ENCODE data around the gene PIK3CB. TPM values are rescaled to one million over a fixed set of nuclear protein-coding genes. Genes with fewer than 3 reads are reported as not detected.

PIK3CB gene
- total and polyA plus RNA-seq, 4 donors: 4.7 to 15.9 (median 11.1) TPM

DNA sequence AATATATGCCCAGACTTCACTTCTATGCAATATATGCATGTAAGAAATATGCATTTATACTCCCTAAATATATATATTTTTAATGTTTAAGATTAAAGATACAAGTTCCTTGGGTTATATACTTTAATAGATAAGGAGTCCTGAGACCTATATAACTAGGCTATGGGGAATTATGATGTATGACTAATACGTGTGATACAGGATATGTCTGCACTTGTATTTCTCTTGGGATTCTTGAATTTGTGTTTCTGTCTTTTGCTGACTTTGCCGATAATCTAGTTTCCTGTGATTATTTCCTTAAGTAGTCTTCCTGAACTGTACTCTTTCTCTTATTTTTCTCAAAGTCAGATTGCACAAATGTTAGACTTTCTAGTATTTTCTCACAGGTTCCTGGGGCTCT is 109.6 kb downstream of the PIK3CB start (continued):
- TF ChIP-seq, protein P1, sequence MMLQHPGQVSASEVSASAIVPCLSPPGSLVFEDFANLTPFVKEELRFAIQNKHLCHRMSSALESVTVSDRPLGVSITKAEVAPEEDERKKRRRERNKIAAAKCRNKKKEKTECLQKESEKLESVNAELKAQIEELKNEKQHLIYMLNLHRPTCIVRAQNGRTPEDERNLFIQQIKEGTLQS (IDR thresholded peaks at IDR 0.05): no peak
- TF ChIP-seq EGR1 (IDR thresholded peaks at IDR 0.05; ENCODE audit: low read depth in 2 of 2) (no peak), NR2F2 (IDR thresholded peaks at IDR 0.05) (no peak), FOXA2 (IDR thresholded peaks at IDR 0.05) (no peak)
- TF ChIP-seq, protein P2, sequence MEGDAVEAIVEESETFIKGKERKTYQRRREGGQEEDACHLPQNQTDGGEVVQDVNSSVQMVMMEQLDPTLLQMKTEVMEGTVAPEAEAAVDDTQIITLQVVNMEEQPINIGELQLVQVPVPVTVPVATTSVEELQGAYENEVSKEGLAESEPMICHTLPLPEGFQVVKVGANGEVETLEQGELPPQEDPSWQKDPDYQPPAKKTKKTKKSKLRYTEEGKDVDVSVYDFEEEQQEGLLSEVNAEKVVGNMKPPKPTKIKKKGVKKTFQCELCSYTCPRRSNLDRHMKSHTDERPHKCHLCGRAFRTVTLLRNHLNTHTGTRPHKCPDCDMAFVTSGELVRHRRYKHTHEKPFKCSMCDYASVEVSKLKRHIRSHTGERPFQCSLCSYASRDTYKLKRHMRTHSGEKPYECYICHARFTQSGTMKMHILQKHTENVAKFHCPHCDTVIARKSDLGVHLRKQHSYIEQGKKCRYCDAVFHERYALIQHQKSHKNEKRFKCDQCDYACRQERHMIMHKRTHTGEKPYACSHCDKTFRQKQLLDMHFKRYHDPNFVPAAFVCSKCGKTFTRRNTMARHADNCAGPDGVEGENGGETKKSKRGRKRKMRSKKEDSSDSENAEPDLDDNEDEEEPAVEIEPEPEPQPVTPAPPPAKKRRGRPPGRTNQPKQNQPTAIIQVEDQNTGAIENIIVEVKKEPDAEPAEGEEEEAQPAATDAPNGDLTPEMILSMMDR (IDR thresholded peaks at IDR 0.05; ENCODE audit: low read depth, low read length, missing input control): no peak

- WGBS: 92% methylated on average over 6 of the region's 6 CpGs
- H3K4me1 ChIP-seq (ENCODE audit: control insufficient read depth in 4 of 4, insufficient read depth in 4 of 4, low read length in 3 of 4): no peaks in the 10 kb centered on the region
- H3K27me3 ChIP-seq (ENCODE audit: control insufficient read depth in 4 of 4, insufficient read depth in 4 of 4, low read length in 3 of 4): no peaks in the 10 kb centered on the region
- no peak overlapping the region for H3K27ac ChIP-seq (ENCODE audit: low read depth in 1 of 2, low read length in 2 of 2)
- H3K9me3 ChIP-seq (ENCODE audit: control insufficient read depth in 4 of 4, low read length in 3 of 4): no peaks in the 10 kb centered on the region
- TF ChIP-seq TAF1 (conservative IDR thresholded peaks at IDR 0.05) (no peak), FOXA2 (IDR thresholded peaks at IDR 0.05) (no peak), HNF4A (conservative IDR thresholded peaks at IDR 0.05) (no peak)
- TF ChIP-seq, protein P2 (IDR thresholded peaks at IDR 0.05; ENCODE audit: low read depth, low read length, missing input control): no peak
- no peak overlapping the region for H3K9ac ChIP-seq (ENCODE audit: low read depth in 1 of 2, low read length in 2 of 2)
- no peak overlapping the region for H3K4me3 ChIP-seq (ENCODE audit: low read depth in 1 of 3, low read length in 3 of 3)
- no peak for DNase-seq (ENCODE audit: low spot score)
- H3K36me3 ChIP-seq (ENCODE audit: control insufficient read depth in 4 of 4, insufficient read depth in 3 of 4, low read depth in 1 of 4, low read length in 3 of 4): peaks cover 0 to 1% (median 0%) of the 10 kb centered on the region in 4 donors
These were observed 110.3 kb downstream of the PIK3CB start for GRCh38 chr3:138724443-138724842.

DNA sequence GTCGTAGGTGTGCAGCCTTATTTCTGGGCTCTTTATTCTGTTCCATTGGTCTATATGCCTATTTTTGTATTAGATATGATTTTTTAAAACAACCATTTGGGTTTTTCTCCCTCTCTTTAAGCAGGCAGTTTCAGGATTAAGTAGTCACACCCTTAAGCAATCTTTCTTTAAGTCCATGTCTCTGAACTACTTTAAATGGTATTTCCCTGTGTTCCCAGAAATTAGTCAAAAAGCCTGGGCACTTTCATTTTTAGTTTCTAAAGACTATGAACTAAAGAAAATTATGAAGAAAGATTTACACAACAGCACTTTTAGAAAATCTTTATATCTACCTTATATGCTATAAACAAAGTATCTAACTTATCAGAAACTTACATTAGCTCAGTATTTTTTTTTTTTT is 115.9 kb downstream of the PIK3CB start:
- Histone ChIP-seq H3K36me3 (ENCODE audit: control insufficient read depth in 4 of 4, insufficient read depth in 3 of 4, low read depth in 1 of 4, low read length in 3 of 4) (no peaks in the 10 kb centered on the region), H3K9me3 (ENCODE audit: control insufficient read depth in 4 of 4, low read length in 3 of 4) (no peaks in the 10 kb centered on the region), H3K27me3 (ENCODE audit: control insufficient read depth in 4 of 4, insufficient read depth in 4 of 4, low read length in 3 of 4) (no peaks in the 10 kb centered on the region), H3K4me3 (ENCODE audit: low read depth in 1 of 3, low read length in 3 of 3) (no peak overlapping the region), H3K9ac (ENCODE audit: low read depth in 1 of 2, low read length in 2 of 2) (no peak overlapping the region), H3K4me1 (ENCODE audit: control insufficient read depth in 4 of 4, insufficient read depth in 4 of 4, low read length in 3 of 4) (peaks cover 0 to 1% (median 0%) of the 10 kb centered on the region in 4 donors), H3K27ac (ENCODE audit: low read depth in 1 of 2, low read length in 2 of 2) (no peak overlapping the region)
- no peak for DNase-seq (ENCODE audit: low spot score)
- 97% methylated on average over 1 of the region's 1 CpG for WGBS
- no peak for TF ChIP-seq JUND (IDR thresholded peaks at IDR 0.05)
- no peak for TF ChIP-seq SP1 (IDR thresholded peaks at IDR 0.05)

DNA sequence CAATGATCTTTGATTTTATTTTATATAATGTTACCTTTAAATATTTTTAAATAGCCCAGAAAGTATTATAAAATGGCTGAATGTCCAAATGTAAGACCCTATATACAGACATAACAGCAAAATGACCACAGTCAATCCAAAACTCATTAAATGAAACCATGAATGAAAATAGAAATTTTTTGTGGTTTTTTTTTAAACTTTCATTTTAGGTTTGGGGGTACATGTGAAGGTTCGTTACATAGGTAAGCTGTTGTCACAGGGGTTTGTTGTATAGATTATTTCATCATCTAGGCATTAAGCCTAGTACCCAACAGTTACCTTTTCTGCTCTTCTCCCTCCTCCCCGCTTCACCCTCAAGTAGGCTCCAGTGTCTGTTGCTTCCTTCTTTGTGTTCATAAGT is 117.4 kb downstream of the PIK3CB start:
- Histone ChIP-seq H3K9me3 (ENCODE audit: control insufficient read depth in 4 of 4, low read length in 3 of 4) (no peaks in the 10 kb centered on the region), H3K4me3 (ENCODE audit: low read depth in 1 of 3, low read length in 3 of 3) (no peak overlapping the region)
- TF ChIP-seq TAF1 (conservative IDR thresholded peaks at IDR 0.05) (no peak), FOXA2 (IDR thresholded peaks at IDR 0.05) (no peak), YY1 (IDR thresholded peaks at IDR 0.05) (no peak), REST (IDR thresholded peaks at IDR 0.05) (no peak), EGR1 (IDR thresholded peaks at IDR 0.05; ENCODE audit: low read depth in 2 of 2) (no peak), GABPA (IDR thresholded peaks at IDR 0.05 in 1 of 2, conservative IDR thresholded peaks at IDR 0.05 in 1 of 2) (no peak)
- TF ChIP-seq, protein P2 (IDR thresholded peaks at IDR 0.05; ENCODE audit: low read depth, low read length, missing input control): no peak

More for the DNA sequence above, 117.4 kb downstream of the PIK3CB start:
- no peak for DNase-seq (ENCODE audit: low spot score)
- H3K36me3 ChIP-seq (ENCODE audit: control insufficient read depth in 4 of 4, insufficient read depth in 3 of 4, low read depth in 1 of 4, low read length in 3 of 4): peaks cover 0 to 4% (median 1%) of the 10 kb centered on the region in 4 donors
- H3K9ac ChIP-seq (ENCODE audit: low read depth in 1 of 2, low read length in 2 of 2): no peak overlapping the region
- H3K27ac ChIP-seq (ENCODE audit: low read depth in 1 of 2, low read length in 2 of 2): no peak overlapping the region
- H3K27me3 ChIP-seq (ENCODE audit: control insufficient read depth in 4 of 4, insufficient read depth in 4 of 4, low read length in 3 of 4): no peaks in the 10 kb centered on the region
- 92% methylated on average over 2 of the region's 2 CpGs for WGBS
- H3K4me1 ChIP-seq (ENCODE audit: control insufficient read depth in 4 of 4, insufficient read depth in 4 of 4, low read length in 3 of 4): peaks cover 0 to 1% (median 0%) of the 10 kb centered on the region in 4 donors

Data from liver (tissue), 9 donors.